ENCODE data around the gene HRAS.

Gene HRAS

GRCh38 chr11:506995-507726 lies 28.2 kb downstream of the HRAS start, which contains the start of gene RNH1:
TSS of gene RNH1 (minus strand) at chr11:507242. CDS start at chr11:502162, 5,080 bp downstream.
- no peak for FAIRE-seq

- peak; percentile 92 for FAIRE-seq
These were observed 29.0 kb downstream of the HRAS start for GRCh38 chr11:506238-506994.

GRCh38 chr11:504994-505344 lies 30.4 kb downstream of the HRAS start:
- FAIRE-seq = no peak

- FAIRE-seq = no peak
These were observed 31.1 kb downstream of the HRAS start for GRCh38 chr11:504053-504993.

- FAIRE-seq = no peak
These were observed 32.0 kb downstream of the HRAS start for GRCh38 chr11:503179-503981.

GRCh38 chr11:502288-503178 lies 32.8 kb downstream of the HRAS start:
- FAIRE-seq = no peak

GRCh38 chr11:501683-502287 lies 33.6 kb downstream of the HRAS start:
- FAIRE-seq = no peak

- no peak for FAIRE-seq
These were observed 34.2 kb downstream of the HRAS start for GRCh38 chr11:501001-501682.

GRCh38 chr11:499201-500076 lies 35.9 kb downstream of the HRAS start:
- FAIRE-seq = no peak

GRCh38 chr11:498297-499181 lies 36.8 kb downstream of the HRAS start:
- no peak for FAIRE-seq

- FAIRE-seq = no peak
These were observed 37.6 kb downstream of the HRAS start for GRCh38 chr11:497565-498296.

GRCh38 chr11:496834-497564 lies 38.4 kb downstream of the HRAS start:
- no peak for FAIRE-seq

- no peak for FAIRE-seq
These were observed 39.8 kb downstream of the HRAS start for GRCh38 chr11:495537-495931.

GRCh38 chr11:494761-495536 lies 40.4 kb downstream of the HRAS start:
- no peak for FAIRE-seq

- no peak for FAIRE-seq
These were observed 42.7 kb downstream of the HRAS start for GRCh38 chr11:492427-493226.
